BLaER1 (cell line): Measurements from ENCODE around the gene RACGAP1.

Experiments used
- H3K27ac ChIP-seq: shearing (Covaris generic); formaldehyde crosslinking; 2 replicates; pipeline ENCODE4 v1.8.1; 2022
- H3K27me3 ChIP-seq: shearing (Covaris generic); formaldehyde crosslinking; 2 replicates; pipeline ENCODE4 v1.8.1; 2022
- H3K36me3 ChIP-seq: shearing (Covaris generic); formaldehyde crosslinking; 2 replicates; pipeline ENCODE4 v1.8.1; 2022
- H3K4me1 ChIP-seq: shearing (Covaris generic); formaldehyde crosslinking; 2 replicates; pipeline ENCODE4 v1.8.1; 2022
- H3K4me2 ChIP-seq: shearing (Covaris generic); formaldehyde crosslinking; 2 replicates; pipeline ENCODE4 v1.8.1; 2022
- H3K4me3 ChIP-seq: shearing (Covaris generic); formaldehyde crosslinking; 2 replicates; pipeline ENCODE4 v1.8.1; 2022
- H3K9ac ChIP-seq: shearing (Covaris generic); formaldehyde crosslinking; 2 replicates; pipeline ENCODE4 v1.8.1; 2022
- H3K9me3 ChIP-seq: shearing (Covaris generic); formaldehyde crosslinking; 2 replicates; pipeline ENCODE4 v1.8.1; 2022
- H4K20me1 ChIP-seq: shearing (Covaris generic); formaldehyde crosslinking; 2 replicates; pipeline ENCODE4 v1.8.1; 2022
- Cebpa-rat ChIP-seq: shearing (Covaris generic); IDR thresholded peaks from 2 replicates; pipeline ENCODE4 v1.8.1; 2022

Gene RACGAP1

GRCh38 chr12:49982246-49983087 is 42.8 kb downstream of the RACGAP1 start:
- no peaks in the 10 kb centered on the region for H3K27me3 ChIP-seq
- no peak overlapping the region for H3K4me2 ChIP-seq
- H3K9me3 ChIP-seq = no peaks in the 10 kb centered on the region
- no peak overlapping the region for H3K27ac ChIP-seq
- no peaks in the 10 kb centered on the region for H4K20me1 ChIP-seq
- 0 out of 2 replicates have a peak, but pooled peaks have one; percentile 22 for TF ChIP-seq Cebpa-rat
- no peak overlapping the region for H3K4me3 ChIP-seq
- H3K9ac ChIP-seq = no peak overlapping the region
- H3K36me3 ChIP-seq = peaks cover 33% of the 10 kb centered on the region
- H3K4me1 ChIP-seq = peaks cover 13% of the 10 kb centered on the region; the same call in 1 of the 2 replicates

DNA sequence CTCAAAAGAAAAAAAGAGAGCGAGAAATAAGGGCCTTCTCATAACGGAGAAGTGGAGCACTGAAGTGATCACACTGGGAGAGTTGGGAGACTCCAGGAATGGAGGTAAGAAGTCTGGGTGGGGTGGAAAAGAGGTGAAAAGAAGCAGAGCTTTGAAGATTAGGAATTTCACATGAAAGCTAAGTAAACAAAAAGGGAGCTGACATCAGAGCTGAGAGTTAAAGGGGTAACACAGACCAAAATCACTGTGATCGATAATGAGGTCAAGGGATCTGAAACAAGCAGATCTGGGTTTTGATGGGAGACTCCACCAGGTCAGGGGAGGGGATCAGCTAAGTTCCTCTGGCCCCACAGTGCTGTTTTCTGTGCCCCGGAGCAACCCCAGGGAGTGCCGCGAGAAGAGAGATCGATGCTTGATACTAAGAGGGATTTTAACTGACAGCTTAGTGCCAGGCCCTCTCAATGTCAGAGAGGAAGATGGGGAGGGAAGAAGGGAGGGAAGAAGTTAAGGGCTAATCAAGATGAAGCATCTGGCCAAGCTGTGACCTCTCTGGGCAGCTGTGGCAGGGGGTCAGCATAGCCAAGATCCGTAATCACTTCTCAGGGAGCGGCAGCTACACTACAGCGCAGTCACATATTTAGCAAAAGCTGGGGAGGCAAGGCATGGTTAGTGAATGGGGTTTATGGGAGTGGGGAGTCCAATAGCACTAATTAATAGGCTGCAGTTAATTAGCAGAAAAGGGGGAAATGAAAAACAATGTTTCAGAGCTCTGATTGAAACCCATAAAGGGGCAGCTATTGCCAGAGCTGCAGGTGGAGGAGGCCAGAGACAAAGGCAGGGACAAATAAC is 44.6 kb downstream of the RACGAP1 start:
- Histone ChIP-seq H4K20me1 (no peaks in the 10 kb centered on the region), H3K9ac (no peak overlapping the region), H3K27ac (no peak overlapping the region), H3K4me1 (peaks cover 13% of the 10 kb centered on the region; the same call in 1 of the 2 replicates), H3K4me2 (no peak overlapping the region), H3K27me3 (no peaks in the 10 kb centered on the region), H3K36me3 (peaks cover 16% of the 10 kb centered on the region), H3K9me3 (no peaks in the 10 kb centered on the region), H3K4me3 (no peak overlapping the region)
- TF ChIP-seq Cebpa-rat = no peak

DNA sequence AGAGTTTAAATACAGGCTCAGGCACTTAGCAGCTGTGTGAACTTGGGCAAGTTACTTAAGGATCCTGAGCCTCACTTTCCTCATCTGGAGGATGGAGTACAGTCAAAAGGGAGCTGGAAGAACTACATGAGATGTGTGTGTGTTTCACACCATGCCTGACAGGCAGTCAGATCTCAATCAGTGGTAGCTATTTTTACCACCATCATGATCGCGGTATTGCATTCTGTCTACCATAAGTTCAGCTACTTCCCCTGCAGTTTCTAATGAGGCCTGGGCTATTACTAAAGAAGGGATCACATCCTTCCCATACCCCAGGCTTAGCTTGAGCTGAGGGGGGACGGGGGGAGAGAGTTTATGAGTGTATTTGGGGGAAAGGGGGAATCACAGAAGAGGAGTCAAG is 45.5 kb downstream of the RACGAP1 start:
- H3K27ac ChIP-seq = no peak overlapping the region
- no peaks in the 10 kb centered on the region for H3K9me3 ChIP-seq
- H4K20me1 ChIP-seq = no peaks in the 10 kb centered on the region
- no peak overlapping the region for H3K9ac ChIP-seq
- H3K36me3 ChIP-seq = peaks cover 7% of the 10 kb centered on the region
- H3K4me3 ChIP-seq = no peak overlapping the region
- no peaks in the 10 kb centered on the region for H3K27me3 ChIP-seq
- no peak overlapping the region for H3K4me2 ChIP-seq
- TF ChIP-seq Cebpa-rat = no peak
- H3K4me1 ChIP-seq = peaks cover 17% of the 10 kb centered on the region

GRCh38 chr12:49979016-49979586 is 46.2 kb downstream of the RACGAP1 start:
- H3K4me1 ChIP-seq = peaks cover 19% of the 10 kb centered on the region
- H3K9me3 ChIP-seq = no peaks in the 10 kb centered on the region
- no peaks in the 10 kb centered on the region for H4K20me1 ChIP-seq
- no peak for TF ChIP-seq Cebpa-rat
- no peak overlapping the region for H3K4me3 ChIP-seq
- no peaks in the 10 kb centered on the region for H3K27me3 ChIP-seq
- no peak overlapping the region for H3K27ac ChIP-seq
- no peak overlapping the region for H3K9ac ChIP-seq
- H3K4me2 ChIP-seq = no peak overlapping the region
- H3K36me3 ChIP-seq = no peaks in the 10 kb centered on the region

DNA sequence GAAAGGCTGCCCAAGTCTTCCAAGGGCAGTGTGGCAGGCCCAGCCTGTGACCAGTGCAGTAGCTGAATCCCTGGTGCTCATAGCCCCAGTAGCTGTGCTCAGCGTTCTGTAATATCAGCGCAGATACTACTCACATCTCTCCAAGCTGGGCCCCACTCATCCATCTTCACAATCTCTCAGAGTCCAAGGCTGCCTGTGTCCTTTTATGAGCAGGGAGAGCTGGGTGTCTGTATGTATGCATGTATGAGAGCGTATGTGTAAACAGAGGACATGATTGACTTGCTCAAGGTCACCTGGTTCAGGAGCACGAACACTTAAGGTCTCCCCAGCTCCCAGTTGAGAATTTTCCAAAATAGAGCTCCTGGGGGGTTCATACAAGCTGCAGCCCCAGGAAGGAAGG is 47.2 kb downstream of the RACGAP1 start:
- H3K27ac ChIP-seq = no peak overlapping the region
- no peak for TF ChIP-seq Cebpa-rat

DNA sequence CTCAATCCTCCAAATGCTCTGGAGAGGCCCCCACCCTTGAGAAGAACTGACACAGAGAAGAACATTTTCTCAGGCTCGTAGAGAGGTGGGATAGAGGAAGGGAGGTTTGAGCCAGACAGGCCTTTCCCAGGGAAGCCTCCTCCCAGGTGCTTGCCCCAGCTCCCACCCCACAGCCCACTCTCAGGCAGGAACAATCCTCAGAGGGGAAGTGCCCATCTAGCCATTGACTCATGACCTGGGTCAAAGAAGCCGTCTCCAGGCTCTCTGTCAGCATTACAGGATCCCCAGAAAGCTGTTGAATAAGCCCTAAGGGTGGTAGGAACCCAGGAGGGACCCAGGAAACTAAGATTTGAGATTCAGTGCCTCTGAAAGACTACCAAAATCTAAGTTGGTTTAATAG is 48.7 kb downstream of the RACGAP1 start:
- H3K9me3 ChIP-seq = no peaks in the 10 kb centered on the region
- H3K27me3 ChIP-seq = no peaks in the 10 kb centered on the region
- no peak for TF ChIP-seq Cebpa-rat
- H3K36me3 ChIP-seq = no peaks in the 10 kb centered on the region
- peaks cover 21% of the 10 kb centered on the region for H3K4me1 ChIP-seq
- no peaks in the 10 kb centered on the region for H4K20me1 ChIP-seq
- H3K4me3 ChIP-seq = no peak overlapping the region
- no peak overlapping the region for H3K9ac ChIP-seq
- H3K4me2 ChIP-seq = no peak overlapping the region
- H3K27ac ChIP-seq = no peak overlapping the region

More for the DNA sequence above, 47.2 kb downstream of the RACGAP1 start:
- H3K4me2 ChIP-seq = no peak overlapping the region
- H3K36me3 ChIP-seq = no peaks in the 10 kb centered on the region
- H3K4me1 ChIP-seq = peaks cover 19% of the 10 kb centered on the region
- no peaks in the 10 kb centered on the region for H3K9me3 ChIP-seq
- no peak overlapping the region for H3K9ac ChIP-seq
- no peak overlapping the region for H3K4me3 ChIP-seq
- no peaks in the 10 kb centered on the region for H3K27me3 ChIP-seq
- no peaks in the 10 kb centered on the region for H4K20me1 ChIP-seq

- Histone ChIP-seq H3K4me1 (peaks cover 21% of the 10 kb centered on the region), H3K27ac (0 out of 2 replicates have a peak overlapping the region, but pooled peaks have one; percentile 8), H4K20me1 (no peaks in the 10 kb centered on the region), H3K27me3 (no peaks in the 10 kb centered on the region), H3K9me3 (no peaks in the 10 kb centered on the region), H3K4me2 (no peak overlapping the region), H3K4me3 (no peak overlapping the region), H3K9ac (no peak overlapping the region), H3K36me3 (no peaks in the 10 kb centered on the region)
- no peak for TF ChIP-seq Cebpa-rat
Observed at GRCh38 chr12:49975318-49975761, 50.0 kb downstream of the RACGAP1 start.

DNA sequence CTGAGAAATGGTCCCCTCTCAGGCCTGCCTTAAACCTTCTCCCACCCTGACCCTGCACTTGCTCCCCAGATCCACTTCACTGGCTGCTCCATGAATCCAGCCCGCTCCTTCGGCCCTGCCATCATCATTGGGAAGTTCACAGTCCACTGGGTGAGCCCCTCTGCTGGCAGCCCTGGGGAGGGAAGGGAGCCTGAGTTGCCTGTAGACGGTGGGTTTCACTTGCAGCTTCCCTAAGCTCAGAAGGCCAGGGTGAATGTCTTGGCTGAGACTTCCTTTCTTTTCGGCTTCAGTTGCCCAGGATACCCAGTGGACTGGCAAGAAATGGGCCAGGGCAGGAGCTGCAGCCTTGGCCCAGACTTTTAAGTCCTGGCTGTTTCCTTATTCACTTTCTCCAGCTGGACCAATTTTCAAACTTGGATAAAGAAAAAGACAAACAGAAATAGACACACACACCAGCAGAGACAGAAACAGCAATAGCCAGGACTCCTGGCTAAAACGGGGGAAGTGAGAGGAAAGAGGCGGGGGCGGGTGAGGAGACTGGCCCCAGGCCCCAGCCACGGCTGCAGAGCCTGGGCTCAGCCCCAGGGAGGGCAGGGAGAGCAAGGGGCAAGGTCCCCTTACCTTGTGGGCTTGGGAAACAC is 50.5 kb downstream of the RACGAP1 start:
- Histone ChIP-seq H3K4me3 (no peak overlapping the region), H3K4me1 (peaks cover 26% of the 10 kb centered on the region), H3K27me3 (0 out of 2 replicates have a peak, but pooled peaks cover 5% of the 10 kb centered on the region), H3K4me2 (no peak overlapping the region), H4K20me1 (no peaks in the 10 kb centered on the region), H3K9ac (no peak overlapping the region), H3K36me3 (no peaks in the 10 kb centered on the region), H3K27ac (0 out of 2 replicates have a peak overlapping the region, but pooled peaks have one; percentile 8), H3K9me3 (no peaks in the 10 kb centered on the region)
- TF ChIP-seq Cebpa-rat = no peak

DNA sequence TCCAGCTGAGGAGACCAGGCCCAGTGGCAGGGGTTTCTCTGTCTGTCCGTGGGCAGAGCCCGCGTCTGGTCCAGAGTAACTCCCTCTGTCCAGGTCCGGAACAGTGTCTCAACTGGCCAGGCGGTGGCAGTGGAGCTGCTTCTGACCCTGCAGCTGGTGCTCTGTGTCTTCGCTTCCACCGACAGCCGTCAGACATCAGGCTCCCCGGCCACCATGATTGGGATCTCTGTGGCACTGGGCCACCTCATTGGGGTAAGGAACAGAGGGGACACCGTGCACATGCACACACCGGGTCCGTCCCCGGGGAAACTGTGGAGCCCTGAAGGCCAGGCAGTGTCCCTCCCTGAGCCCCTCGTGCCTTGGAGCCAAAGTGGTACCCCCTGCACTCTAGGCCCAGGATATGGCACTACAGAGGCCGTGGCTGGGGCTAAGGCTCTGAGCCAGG is 51.0 kb downstream of the RACGAP1 start:
- H3K4me3 ChIP-seq = no peak overlapping the region
- H3K4me1 ChIP-seq = peaks cover 32% of the 10 kb centered on the region
- no peak overlapping the region for H3K27ac ChIP-seq
- H3K27me3 ChIP-seq = peaks cover 7% of the 10 kb centered on the region; the same call in 1 of the 2 replicates
- TF ChIP-seq Cebpa-rat = no peak
- H4K20me1 ChIP-seq = no peaks in the 10 kb centered on the region
- H3K9me3 ChIP-seq = no peaks in the 10 kb centered on the region
- H3K9ac ChIP-seq = no peak overlapping the region
- no peak overlapping the region for H3K4me2 ChIP-seq
- H3K36me3 ChIP-seq = no peaks in the 10 kb centered on the region
